ENCODE results near the gene ITFG1.

- TF ChIP-seq CTCF (IDR thresholded peaks at IDR 0.05) = no peak
- TF ChIP-seq POLR2A (IDR thresholded peaks at IDR 0.05) = no peak
- no peak for TF ChIP-seq POLR2AphosphoS5 (IDR thresholded peaks at IDR 0.05)
- TF ChIP-seq EP300 (IDR thresholded peaks at IDR 0.05) = no peak
Observed at GRCh38 chr16:47477679-47478078, 16.8 kb upstream of the ITFG1 start.

Data from suprapubic skin (tissue), 4 donors.